HUES64 (cell line): ENCODE data around the gene PPP4R4.
"Not testable (repeated sequence)": the region's sequence is repeated elsewhere in the genome, so short reads cannot be mapped to it uniquely, and the experiment has no call there.

Experiments used
- H3K27ac ChIP-seq: 2 replicates; pipeline ENCODE4 v1.7.0; 2013; ENCODE audit warnings: low read depth, low read length, inconsistent platforms
- H3K27me3 ChIP-seq: 2 replicates; pipeline ENCODE4 v1.6.1; 2013; ENCODE audit warnings: mild to moderate bottlenecking, low read length; ENCODE audit not compliant: insufficient read depth
- H3K36me3 ChIP-seq: 2 replicates; pipeline ENCODE4 v1.6.1; 2013; ENCODE audit warnings: mild to moderate bottlenecking, low read length; ENCODE audit not compliant: insufficient read depth
- H3K4me1 ChIP-seq: 2 replicates; pipeline ENCODE4 v1.6.1; 2013; ENCODE audit warnings: mild to moderate bottlenecking, low read length, moderate library complexity; ENCODE audit not compliant: insufficient read depth
- H3K4me3 ChIP-seq: 2 replicates; pipeline ENCODE4 v1.5.1; 2013; ENCODE audit warnings: mild to moderate bottlenecking, low read length, moderate library complexity
- H3K9ac ChIP-seq: 2 replicates; pipeline ENCODE4 v1.6.1; 2013; ENCODE audit warnings: mild to moderate bottlenecking, low read depth, low read length
- H3K9me3 ChIP-seq: 2 replicates; pipeline ENCODE4 v1.6.1; 2013; ENCODE audit warnings: low read depth, low read length; ENCODE audit not compliant: insufficient read depth
- WGBS: fragments of 150-250, 120-280 bp; methylation state at CpG from one replicate; pipeline ENCODE4 v1.1.7; 2013; ENCODE audit warnings: missing lambda C conversion rate; 5-methylcytosine and 5-hydroxymethylcytosine counted together

Gene PPP4R4

GRCh38 chr14:94225460-94226378 lies 51.6 kb downstream of the PPP4R4 start:
- Histone ChIP-seq H3K36me3 (no peaks in the 10 kb centered on the region), H3K27ac (no peak overlapping the region), H3K27me3 (no peaks in the 10 kb centered on the region), H3K9ac (no peak overlapping the region), H3K4me1 (no peaks in the 10 kb centered on the region), H3K4me3 (no peak overlapping the region), H3K9me3 (peaks cover 4% of the 10 kb centered on the region; the same call in 1 of the 2 replicates)
- 85% methylated on average over 2 of the region's 2 CpGs for WGBS

- Histone ChIP-seq H3K9ac (no peak overlapping the region), H3K9me3 (peaks cover 2% of the 10 kb centered on the region; the same call in 1 of the 2 replicates), H3K4me1 (no peaks in the 10 kb centered on the region), H3K27ac (no peak overlapping the region), H3K27me3 (no peaks in the 10 kb centered on the region), H3K4me3 (no peak overlapping the region), H3K36me3 (no peaks in the 10 kb centered on the region)
- 92% methylated on average over 4 of the region's 4 CpGs for WGBS
These were observed 52.9 kb downstream of the PPP4R4 start for GRCh38 chr14:94227029-94227428.

- H3K9ac ChIP-seq, result no peak overlapping the region
- no peaks in the 10 kb centered on the region for H3K9me3 ChIP-seq
- peaks cover 16% of the 10 kb centered on the region for H3K36me3 ChIP-seq
- no peak overlapping the region for H3K27ac ChIP-seq
- no peaks in the 10 kb centered on the region for H3K4me1 ChIP-seq
- H3K4me3 ChIP-seq, result no peak overlapping the region
- H3K27me3 ChIP-seq, result no peaks in the 10 kb centered on the region
These were observed 62.9 kb downstream of the PPP4R4 start for GRCh38 chr14:94237046-94237445.

- H3K9ac ChIP-seq, result no peak overlapping the region
- H3K27me3 ChIP-seq, result no peaks in the 10 kb centered on the region
- peaks cover 16% of the 10 kb centered on the region for H3K36me3 ChIP-seq
- H3K27ac ChIP-seq, result no peak overlapping the region
- 87% methylated on average over 4 of the region's 4 CpGs for WGBS
- H3K4me1 ChIP-seq, result no peaks in the 10 kb centered on the region
- no peak overlapping the region for H3K4me3 ChIP-seq
- H3K9me3 ChIP-seq, result no peaks in the 10 kb centered on the region
These were observed 63.9 kb downstream of the PPP4R4 start for GRCh38 chr14:94237983-94238382.

GRCh38 chr14:94239406-94239805 lies 65.3 kb downstream of the PPP4R4 start:
- H3K9ac ChIP-seq, result no peak overlapping the region
- peaks cover 11% of the 10 kb centered on the region; the same call in 1 of the 2 replicates for H3K36me3 ChIP-seq
- no peaks in the 10 kb centered on the region for H3K4me1 ChIP-seq
- H3K9me3 ChIP-seq, result no peaks in the 10 kb centered on the region
- 100% methylated on average over 2 of the region's 2 CpGs for WGBS
- H3K27me3 ChIP-seq, result no peaks in the 10 kb centered on the region
- H3K4me3 ChIP-seq, result no peak overlapping the region
- no peak overlapping the region for H3K27ac ChIP-seq

GRCh38 chr14:94244182-94244581 lies 70.1 kb downstream of the PPP4R4 start:
- WGBS, result 97% methylated on average over 1 of the region's 2 CpGs
- Histone ChIP-seq H3K27me3 (no peaks in the 10 kb centered on the region), H3K4me1 (no peaks in the 10 kb centered on the region), H3K9ac (no peak overlapping the region), H3K36me3 (peaks cover 27% of the 10 kb centered on the region; the same call in 1 of the 2 replicates), H3K27ac (no peak overlapping the region), H3K4me3 (no peak overlapping the region), H3K9me3 (no peaks in the 10 kb centered on the region)

- Histone ChIP-seq H3K9me3 (peaks cover 15% of the 10 kb centered on the region; the same call in 1 of the 2 replicates), H3K36me3 (peaks cover 27% of the 10 kb centered on the region)
- H3K27ac ChIP-seq, H3K4me1 ChIP-seq, H3K27me3 ChIP-seq, H3K4me3 ChIP-seq, H3K9ac ChIP-seq: not testable (repeated sequence)
- 68% methylated on average over 2 of the region's 3 CpGs for WGBS
These were observed 90.1 kb downstream of the PPP4R4 start for GRCh38 chr14:94264195-94264594.

- H3K9ac ChIP-seq, result no peak overlapping the region
- peaks cover 3% of the 10 kb centered on the region; the same call in 1 of the 2 replicates for H3K9me3 ChIP-seq
- no CpG with 5 or more reads among the region's 1 CpG for WGBS
- H3K36me3 ChIP-seq, result peaks cover 9% of the 10 kb centered on the region; the same call in 1 of the 2 replicates
- H3K4me3 ChIP-seq, result no peak overlapping the region
- no peaks in the 10 kb centered on the region for H3K4me1 ChIP-seq
- no peaks in the 10 kb centered on the region for H3K27me3 ChIP-seq
- no peak overlapping the region for H3K27ac ChIP-seq
These were observed 93.2 kb downstream of the PPP4R4 start for GRCh38 chr14:94267352-94267751.

GRCh38 chr14:94268582-94268981 lies 94.5 kb downstream of the PPP4R4 start:
- 95% methylated on average over 5 of the region's 7 CpGs for WGBS
- H3K4me1 ChIP-seq, H3K27me3 ChIP-seq, H3K36me3 ChIP-seq, H3K27ac ChIP-seq, H3K4me3 ChIP-seq, H3K9ac ChIP-seq, H3K9me3 ChIP-seq: not testable (repeated sequence)

- Histone ChIP-seq H3K9ac (no peak overlapping the region), H3K36me3 (peaks cover 8% of the 10 kb centered on the region; the same call in 1 of the 2 replicates), H3K4me1 (no peaks in the 10 kb centered on the region), H3K9me3 (no peaks in the 10 kb centered on the region), H3K27me3 (no peaks in the 10 kb centered on the region), H3K27ac (no peak overlapping the region), H3K4me3 (no peak overlapping the region)
- WGBS, result 88% methylated on average over 10 of the region's 10 CpGs
These were observed 95.0 kb downstream of the PPP4R4 start for GRCh38 chr14:94269156-94269555.

GRCh38 chr14:94276898-94277561 lies 102.9 kb downstream of the PPP4R4 start:
- not testable (repeated sequence) for H3K27me3 ChIP-seq, H3K36me3 ChIP-seq, H3K9ac ChIP-seq, H3K4me1 ChIP-seq, H3K27ac ChIP-seq, H3K9me3 ChIP-seq, H3K4me3 ChIP-seq
- WGBS, result 92% methylated on average over 11 of the region's 11 CpGs
